Fibroblast of the aortic adventitia (primary cell): ENCODE measurements around the gene USP47. TPM values are rescaled to one million over a fixed set of nuclear protein-coding genes. Genes with fewer than 3 reads are reported as not detected.
A peak's percentile ranks its signal among the peaks of the same experiment; 100 is the strongest.

Experiments
- DNase-seq: peaks from one replicate; pipeline ENCODE4 v3.0.0-alpha.2; 2010; ENCODE audit warnings: low read depth
- H3K4me3 ChIP-seq: 2 replicates; pipeline ENCODE4 v1.5.1; 2011; ENCODE audit warnings: low read depth, mild to moderate bottlenecking, control low read depth, low read length, moderate library complexity
- total RNA-seq: library from RNA; depleted of rRNA; stranded (reverse); fragments of >200 nt; gene quantifications from 2 replicates; pipeline ENCODE4 v1.2.3, GENCODE V29; 2012; ENCODE audit warnings: low replicate concordance
- TF ChIP-seq, protein P1 (sequence below): IDR thresholded peaks from 2 replicates; pipeline ENCODE4 v1.5.1; 2011; ENCODE audit warnings: mild to moderate bottlenecking, low read length, control low read depth, inconsistent platforms; ENCODE audit not compliant: insufficient read depth

Gene USP47
- total RNA-seq, 1 donor = 59.8 TPM

DNA sequence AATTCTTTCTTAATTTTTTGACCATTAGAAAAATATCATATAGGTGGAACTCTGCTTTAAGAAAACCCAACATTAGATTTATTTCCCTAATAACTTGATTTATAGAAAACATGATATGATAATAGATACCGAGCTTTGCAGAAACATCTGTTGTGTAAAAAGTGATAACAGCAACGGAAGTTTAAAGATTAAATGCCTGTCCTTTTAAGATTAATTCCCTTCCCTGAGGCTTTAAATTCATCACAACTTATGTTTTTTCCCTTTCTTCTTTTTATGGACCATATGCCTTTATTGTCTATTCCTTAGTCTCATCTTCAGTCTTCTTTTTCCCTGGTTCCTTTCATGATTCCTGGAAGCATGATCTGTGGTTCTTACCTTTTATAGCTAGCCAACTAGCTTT, 1.9 kb downstream of the USP47 start:
- no peak for DNase-seq
- TF ChIP-seq, protein P1, sequence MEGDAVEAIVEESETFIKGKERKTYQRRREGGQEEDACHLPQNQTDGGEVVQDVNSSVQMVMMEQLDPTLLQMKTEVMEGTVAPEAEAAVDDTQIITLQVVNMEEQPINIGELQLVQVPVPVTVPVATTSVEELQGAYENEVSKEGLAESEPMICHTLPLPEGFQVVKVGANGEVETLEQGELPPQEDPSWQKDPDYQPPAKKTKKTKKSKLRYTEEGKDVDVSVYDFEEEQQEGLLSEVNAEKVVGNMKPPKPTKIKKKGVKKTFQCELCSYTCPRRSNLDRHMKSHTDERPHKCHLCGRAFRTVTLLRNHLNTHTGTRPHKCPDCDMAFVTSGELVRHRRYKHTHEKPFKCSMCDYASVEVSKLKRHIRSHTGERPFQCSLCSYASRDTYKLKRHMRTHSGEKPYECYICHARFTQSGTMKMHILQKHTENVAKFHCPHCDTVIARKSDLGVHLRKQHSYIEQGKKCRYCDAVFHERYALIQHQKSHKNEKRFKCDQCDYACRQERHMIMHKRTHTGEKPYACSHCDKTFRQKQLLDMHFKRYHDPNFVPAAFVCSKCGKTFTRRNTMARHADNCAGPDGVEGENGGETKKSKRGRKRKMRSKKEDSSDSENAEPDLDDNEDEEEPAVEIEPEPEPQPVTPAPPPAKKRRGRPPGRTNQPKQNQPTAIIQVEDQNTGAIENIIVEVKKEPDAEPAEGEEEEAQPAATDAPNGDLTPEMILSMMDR = no peak

DNA sequence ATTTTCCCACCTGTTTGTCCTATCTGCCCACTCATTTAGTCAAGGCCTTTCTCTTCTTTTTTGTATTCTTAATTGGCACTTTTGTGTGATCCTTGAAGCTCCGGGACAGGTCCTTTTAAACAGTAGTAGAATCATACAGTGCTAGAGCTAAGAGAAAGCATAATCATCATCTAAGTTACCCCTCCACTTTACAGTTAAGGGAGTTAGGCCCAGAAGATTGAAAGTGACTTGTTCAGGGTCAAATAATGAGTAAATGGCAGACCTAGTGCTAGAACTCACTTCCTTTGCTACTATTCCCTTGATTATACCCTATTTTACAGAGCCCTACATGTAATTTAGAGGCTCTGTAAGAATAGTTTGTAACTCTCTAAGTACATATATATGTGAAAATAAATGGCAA, 2.5 kb downstream of the USP47 start:
- H3K4me3 ChIP-seq = peak overlapping the region; percentile 75
- TF ChIP-seq, protein P1 = no peak
- DNase-seq = no peak

More for the DNA sequence above, 1.9 kb downstream of the USP47 start:
- H3K4me3 ChIP-seq = peak overlapping the region; percentile 75

DNA sequence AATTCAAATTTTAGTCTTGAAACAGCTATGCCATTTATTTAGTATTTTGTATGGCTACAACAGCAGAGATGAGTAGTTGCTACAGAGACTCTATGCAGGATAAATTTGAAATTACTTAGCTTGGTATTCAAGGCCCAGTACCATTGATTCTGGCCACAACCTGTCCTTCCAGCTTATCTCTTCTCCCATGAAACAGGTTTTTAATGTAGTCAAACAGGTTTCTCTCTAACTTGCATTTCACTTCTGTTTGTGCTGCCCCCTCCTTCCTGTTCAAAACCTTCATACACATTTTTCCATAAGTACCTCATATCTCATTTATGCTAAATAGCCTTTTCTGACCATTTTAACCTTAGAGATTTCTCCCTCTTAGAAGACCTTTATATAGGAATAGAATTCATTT, 3.3 kb downstream of the USP47 start:
- H3K4me3 ChIP-seq = no peak overlapping the region
- no peak for DNase-seq
- TF ChIP-seq, protein P1 = no peak

DNA sequence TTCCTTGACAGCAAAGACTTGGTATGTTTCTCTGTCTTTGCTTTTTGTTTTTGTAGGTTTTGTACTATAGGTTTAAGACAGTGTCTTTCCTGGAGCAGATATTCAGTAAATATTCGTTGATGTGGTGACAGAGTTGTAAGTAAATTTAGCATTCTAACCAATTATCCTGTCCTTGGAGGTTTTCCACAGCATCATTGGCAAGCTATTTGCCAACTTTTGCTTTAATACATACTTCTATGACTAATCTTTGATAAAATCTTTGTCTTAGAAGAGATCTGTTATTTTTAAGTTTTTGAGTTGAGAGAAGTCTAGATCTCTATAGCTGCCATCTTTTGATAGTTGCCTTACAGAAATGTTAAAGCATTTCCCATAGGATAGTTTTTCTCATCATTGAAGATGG, 3.8 kb downstream of the USP47 start:
- TF ChIP-seq, protein P1 = no peak
- H3K4me3 ChIP-seq = no peak overlapping the region
- DNase-seq = peak; percentile 39

DNA sequence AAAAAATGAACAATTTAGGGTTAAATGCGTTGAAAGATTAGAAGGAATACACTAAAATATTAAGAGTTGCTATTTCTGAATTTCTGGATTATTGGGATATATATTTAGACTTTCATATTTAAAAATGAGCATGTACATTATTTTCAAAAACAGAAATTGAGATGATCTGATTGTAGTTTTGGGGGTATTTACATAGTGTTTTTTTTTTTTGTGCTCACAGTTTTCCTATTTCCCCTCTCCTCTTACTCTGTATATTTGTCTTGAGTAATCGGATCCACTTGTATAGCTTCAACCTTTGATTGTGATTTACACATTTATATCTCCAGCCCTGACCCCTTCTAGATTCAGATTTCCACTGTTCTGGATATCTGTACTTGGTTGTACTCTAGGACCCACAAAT, 5.3 kb downstream of the USP47 start:
- no peak for DNase-seq
- TF ChIP-seq, protein P1 = no peak
- no peak overlapping the region for H3K4me3 ChIP-seq

DNA sequence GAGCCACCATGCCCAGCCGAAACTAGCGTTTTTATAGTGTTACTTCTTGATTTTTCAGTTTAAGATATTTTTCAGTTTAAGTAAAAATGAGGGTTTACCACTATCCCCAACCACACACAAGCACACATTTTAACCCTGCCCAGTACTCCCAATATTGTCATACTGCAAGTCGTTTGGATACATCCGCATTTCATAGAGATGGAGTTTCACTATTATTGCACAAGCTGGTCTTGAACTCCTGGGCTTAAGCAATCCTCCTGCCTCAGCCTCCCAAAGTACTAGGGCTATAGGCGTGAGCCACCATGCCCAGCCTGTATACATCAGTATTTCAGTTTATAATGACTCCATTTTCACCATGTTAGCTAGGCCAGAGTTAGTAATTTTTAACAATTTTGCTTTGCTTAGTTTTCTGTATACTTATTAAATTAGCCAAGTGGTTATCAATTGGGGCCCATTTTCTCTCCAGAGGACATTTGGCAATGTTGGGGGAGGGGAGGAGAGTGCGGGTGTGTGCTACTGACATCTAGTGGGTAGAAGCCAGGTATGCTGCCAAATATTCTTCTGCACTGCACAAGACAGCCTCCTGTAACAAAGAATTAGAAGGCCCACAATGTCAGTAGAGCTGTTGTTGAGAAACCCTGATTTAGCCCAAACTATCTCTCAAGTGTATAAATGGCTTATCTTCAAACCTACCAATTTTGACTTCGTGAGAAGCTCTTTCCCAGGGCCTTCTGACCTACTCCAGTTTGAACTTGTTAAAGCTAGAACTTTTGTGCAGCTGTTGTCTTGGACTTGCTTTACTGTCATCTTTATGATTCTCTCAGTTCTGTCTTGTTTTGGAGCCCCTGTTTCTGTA, 7.3 kb downstream of the USP47 start:
- DNase-seq = peak; percentile 71
- TF ChIP-seq, protein P1 = peak; percentile 67
- no peak overlapping the region for H3K4me3 ChIP-seq
